ENCODE measurements around the gene MAST2.
"Not testable (repeated sequence)": the region's sequence is repeated elsewhere in the genome, so short reads cannot be mapped to it uniquely, and the experiment has no call there.

The MAST2 gene

GRCh38 chr1:45862008-45862407 lies 58.6 kb downstream of the MAST2 start:
- DNase-seq, result no peak

GRCh38 chr1:45863218-45863617 lies 59.8 kb downstream of the MAST2 start:
- peak; percentile 14 for DNase-seq

- DNase-seq, result peak; percentile 23
Measured at GRCh38 chr1:45864167-45865106, 61.0 kb downstream of the MAST2 start.

GRCh38 chr1:45867697-45868348 lies 64.4 kb downstream of the MAST2 start:
- DNase-seq, result no peak

- DNase-seq, result no peak
Measured at GRCh38 chr1:45868861-45869260, 65.4 kb downstream of the MAST2 start.

- no peak for DNase-seq
Measured at GRCh38 chr1:45870500-45870899, 67.1 kb downstream of the MAST2 start.

- not testable (repeated sequence) for DNase-seq
Measured at GRCh38 chr1:45872173-45872801, 68.9 kb downstream of the MAST2 start.

GRCh38 chr1:45876000-45876617 lies 72.7 kb downstream of the MAST2 start:
- DNase-seq, result peak; percentile 66

GRCh38 chr1:45877264-45877663 lies 73.9 kb downstream of the MAST2 start:
- no peak for DNase-seq

GRCh38 chr1:45879885-45880598 lies 76.6 kb downstream of the MAST2 start:
- DNase-seq, result no peak

GRCh38 chr1:45880930-45881329 lies 77.5 kb downstream of the MAST2 start:
- no peak for DNase-seq

GRCh38 chr1:45883658-45884057 lies 80.2 kb downstream of the MAST2 start:
- DNase-seq, result no peak

- DNase-seq, result no peak
Measured at GRCh38 chr1:45884700-45885099, 81.3 kb downstream of the MAST2 start.

- DNase-seq, result no peak
Measured at GRCh38 chr1:45886229-45886628, 82.8 kb downstream of the MAST2 start.

GRCh38 chr1:45887156-45887842 lies 83.9 kb downstream of the MAST2 start:
- no peak for DNase-seq

GRCh38 chr1:45890078-45890477 lies 86.7 kb downstream of the MAST2 start:
- no peak for DNase-seq

- no peak for DNase-seq
Measured at GRCh38 chr1:45891087-45891486, 87.7 kb downstream of the MAST2 start.

GRCh38 chr1:45892068-45892785 lies 88.8 kb downstream of the MAST2 start:
- no peak for DNase-seq

GRCh38 chr1:45894331-45894730 lies 90.9 kb downstream of the MAST2 start:
- DNase-seq, result no peak

GRCh38 chr1:45894921-45895320 lies 91.5 kb downstream of the MAST2 start:
- no peak for DNase-seq

GRCh38 chr1:45895406-45895805 lies 92.0 kb downstream of the MAST2 start:
- no peak for DNase-seq
